Measurements from ENCODE around the gene ELL. TPM values are rescaled to one million over a fixed set of nuclear protein-coding genes. Genes with fewer than 3 reads are reported as not detected.

The ELL gene
- total and polyA plus RNA-seq, 2 donors (not counting 3 experiments of a cell fraction or from before 2014, with no cell fraction given): 9.9 to 18.2 TPM

GRCh38 chr19:18434411-18435175 lies 87.3 kb downstream of the ELL start:
- H3K4me1 ChIP-seq (ENCODE audit: control insufficient read depth, extremely low read depth, insufficient read depth, low read length): peaks cover 17% of the 10 kb centered on the region
- TF ChIP-seq EZH2 (IDR thresholded peaks at IDR 0.05; ENCODE audit: borderline replicate concordance, low read depth, low read length, severe bottlenecking) (no peak), CTCF (IDR thresholded peaks at IDR 0.05; ENCODE audit: extremely low read depth in 1 of 2, insufficient read depth in 1 of 2, low read depth in 1 of 2, low read length in 2 of 2) (no peak)
- H3K4me3 ChIP-seq (replicated peaks in 1 of 3; ENCODE audit: insufficient read depth in 1 of 3, low read depth in 1 of 3, low read length in 3 of 3): no peak overlapping the region
- no peak overlapping the region for H3K27ac ChIP-seq (ENCODE audit: insufficient read depth, low read depth, low read length)
- no peak overlapping the region for H3K9ac ChIP-seq (replicated peaks; ENCODE audit: extremely low read depth, insufficient read depth, low read length)
- no peaks in the 10 kb centered on the region for H3K27me3 ChIP-seq (ENCODE audit: control insufficient read depth in 2 of 2, insufficient read depth in 2 of 2, low read length in 2 of 2)
- H3K36me3 ChIP-seq (ENCODE audit: control insufficient read depth in 2 of 2, extremely low read depth in 1 of 2, insufficient read depth in 2 of 2, low read length in 2 of 2): peaks cover 0 to 2% of the 10 kb centered on the region in 2 experiments
- H3K79me2 ChIP-seq (ENCODE audit: control insufficient read depth, insufficient read depth, low read length): peaks cover 2% of the 10 kb centered on the region
- FAIRE-seq (no peak), DNase-seq (ENCODE audit: low read depth, low spot score) (no peak)
- no peak overlapping the region for H3K4me2 ChIP-seq (ENCODE audit: insufficient read depth, low read length)
- H4K20me1 ChIP-seq (replicated peaks; ENCODE audit: control insufficient read depth, extremely low read depth, insufficient read depth, low read length): no peaks in the 10 kb centered on the region
- no peaks in the 10 kb centered on the region for H3K9me3 ChIP-seq (replicated peaks; ENCODE audit: control insufficient read depth, insufficient read depth, low read length)
- BruUV-seq (replicated peaks): no TSS peak
- POLR2A ChIA-PET: interaction anchor here (0.6 kb wide), 1 partner anchor 120 kb away, joined by 3 read pairs; no protein-coding TSS in a partner anchor
- H2AFZ ChIP-seq (ENCODE audit: low read depth, low read length): no peak overlapping the region
- H3K9me1 ChIP-seq (replicated peaks; ENCODE audit: control insufficient read depth, extremely low read depth, insufficient read depth, low read length): no peaks in the 10 kb centered on the region
- dilution Hi-C loops (cut with MboI; ENCODE audit: extremely low pct_ligation_motif_present, low sequenced_read_pairs): no loop called here
- intact Hi-C loops (cut with micrococcal nuclease): no loop called here
- CTCF ChIA-PET: no interaction called here

- no peak for FAIRE-seq
- BruUV-seq (replicated peaks): TSS peak; percentile 91
Observed at GRCh38 chr19:18433735-18434398, 88.0 kb downstream of the ELL start.

More at GRCh38 chr19:18433735-18434398, 88.0 kb downstream of the ELL start:
- Histone ChIP-seq H3K4me3 (replicated peaks in 1 of 3; ENCODE audit: insufficient read depth in 1 of 3, low read depth in 1 of 3, low read length in 3 of 3) (peak overlapping the region in 1 of 3 experiments; percentile 69), H3K27me3 (ENCODE audit: control insufficient read depth in 2 of 2, insufficient read depth in 2 of 2, low read length in 2 of 2) (no peaks in the 10 kb centered on the region), H4K20me1 (replicated peaks; ENCODE audit: control insufficient read depth, extremely low read depth, insufficient read depth, low read length) (no peaks in the 10 kb centered on the region), H3K4me2 (ENCODE audit: insufficient read depth, low read length) (no peak overlapping the region), H3K4me1 (ENCODE audit: control insufficient read depth, extremely low read depth, insufficient read depth, low read length) (peaks cover 19% of the 10 kb centered on the region), H3K27ac (ENCODE audit: insufficient read depth, low read depth, low read length) (no peak overlapping the region), H3K36me3 (ENCODE audit: control insufficient read depth in 2 of 2, extremely low read depth in 1 of 2, insufficient read depth in 2 of 2, low read length in 2 of 2) (peaks cover 0 to 2% of the 10 kb centered on the region in 2 experiments), H3K9me3 (replicated peaks; ENCODE audit: control insufficient read depth, insufficient read depth, low read length) (no peaks in the 10 kb centered on the region), H2AFZ (ENCODE audit: low read depth, low read length) (no peak overlapping the region), H3K9ac (replicated peaks; ENCODE audit: extremely low read depth, insufficient read depth, low read length) (no peak overlapping the region), H3K9me1 (replicated peaks; ENCODE audit: control insufficient read depth, extremely low read depth, insufficient read depth, low read length) (no peaks in the 10 kb centered on the region), H3K79me2 (ENCODE audit: control insufficient read depth, insufficient read depth, low read length) (peaks cover 2% of the 10 kb centered on the region)
- POLR2A ChIA-PET: no interaction called here
- TF ChIP-seq POLR2AphosphoS5 (IDR thresholded peaks at IDR 0.05; ENCODE audit: insufficient read depth, low read depth, low read length): peak; percentile 0
- no peak for TF ChIP-seq GATA2 (IDR thresholded peaks at IDR 0.05; ENCODE audit: insufficient read depth, insufficient read length, low read depth, low read length)
- CTCF ChIA-PET: no interaction called here
- no peak for DNase-seq (ENCODE audit: low read depth, low spot score)
- intact Hi-C loops (cut with micrococcal nuclease): no loop called here
- dilution Hi-C loops (cut with MboI; ENCODE audit: extremely low pct_ligation_motif_present, low sequenced_read_pairs): no loop called here
